GM23338 (cell line): ENCODE measurements around the gene NLRC4. TPM values are rescaled to one million over a fixed set of nuclear protein-coding genes. Genes with fewer than 3 reads are reported as not detected.

Experiments
- ATAC-seq: fragments of 200-7000 bp; cut with Tn5 transposase; 3 replicates; pipeline ENCODE4 v1.9.1; 2020
- DNase-seq: peaks from one replicate; pipeline ENCODE4 v3.0.0-alpha.2; 2015; ENCODE audit warnings: low spot score
- H2AFZ ChIP-seq: fragments of 200-600 bp; sonication (generic); 2 replicates; pipeline ENCODE4 v1.8.0; 2016; ENCODE audit warnings: antibody characterized with exemption, mild to moderate bottlenecking, moderate library complexity
- H3F3A ChIP-seq: fragments of 200-600 bp; sonication (generic); replicated peaks from 2 replicates; pipeline ENCODE4 v1.8.0; 2017; ENCODE audit warnings: antibody characterized with exemption, mixed run types, low read depth
- H3K27ac ChIP-seq: fragments of 200-600 bp; sonication (generic); 2 replicates; pipeline ENCODE4 v1.6.1; 2016; ENCODE audit warnings: low read depth
- H3K27me3 ChIP-seq: fragments of 200-600 bp; sonication (generic); 2 replicates; pipeline ENCODE4 v1.8.0; 2016; ENCODE audit warnings: mild to moderate bottlenecking, mixed run types, moderate library complexity; ENCODE audit not compliant: insufficient read depth
- H3K36me3 ChIP-seq: fragments of 200-600 bp; sonication (generic); 2 replicates; pipeline ENCODE4 v1.8.0; 2016; ENCODE audit warnings: mild to moderate bottlenecking; ENCODE audit not compliant: insufficient read depth
- H3K4me1 ChIP-seq: fragments of 200-600 bp; sonication (generic); 2 replicates; pipeline ENCODE4 v1.8.0; 2016; ENCODE audit warnings: mild to moderate bottlenecking, moderate library complexity; ENCODE audit not compliant: insufficient read depth
- H3K4me2 ChIP-seq: fragments of 200-600 bp; sonication (generic); 2 replicates; pipeline ENCODE4 v1.7.1; 2017; ENCODE audit warnings: mixed run types
- H3K4me3 ChIP-seq: fragments of 200-600 bp; sonication (generic); 2 replicates; pipeline ENCODE4 v1.6.1; 2016; ENCODE audit warnings: mixed run types
- H3K79me2 ChIP-seq: fragments of 200-600 bp; sonication (generic); replicated peaks from 2 replicates; pipeline ENCODE4 v1.8.0; 2017; ENCODE audit warnings: mild to moderate bottlenecking; ENCODE audit not compliant: insufficient read depth
- H3K9me2 ChIP-seq: fragments of 200-600 bp; sonication (generic); 2 replicates; pipeline ENCODE4 v1.8.0; 2017; ENCODE audit not compliant: insufficient read depth
- H4K20me1 ChIP-seq: fragments of 200-600 bp; sonication (generic); replicated peaks from 2 replicates; pipeline ENCODE4 v1.8.0; 2017; ENCODE audit warnings: mild to moderate bottlenecking; ENCODE audit not compliant: insufficient read depth
- H3K27ac Mint-ChIP-seq: 2 replicates; pipeline ENCODE4 v1.8.0; 2020; ENCODE audit warnings: inconsistent platforms, mild to moderate bottlenecking, moderate library complexity, mixed read lengths
- H3K27me3 Mint-ChIP-seq: 3 replicates; pipeline ENCODE4 v1.8.0; 2022; ENCODE audit warnings: low read depth, mild to moderate bottlenecking, moderate library complexity, mixed read lengths, inconsistent platforms; ENCODE audit not compliant: insufficient read depth, poor library complexity
- H3K36me3 Mint-ChIP-seq: 3 replicates; pipeline ENCODE4 v1.8.0; 2021; ENCODE audit warnings: low read depth, mild to moderate bottlenecking, inconsistent platforms, moderate library complexity, mixed read lengths
- H3K4me1 Mint-ChIP-seq: 3 replicates; pipeline ENCODE4 v1.8.0; 2020; ENCODE audit warnings: mild to moderate bottlenecking, inconsistent platforms, mixed read lengths
- H3K4me3 Mint-ChIP-seq: 3 replicates; pipeline ENCODE4 v1.8.0; 2021; ENCODE audit warnings: moderate library complexity, mild to moderate bottlenecking, inconsistent platforms, mixed read lengths
- H3K9me3 Mint-ChIP-seq: 3 replicates; pipeline ENCODE4 v1.8.0; 2020; ENCODE audit warnings: moderate library complexity, mild to moderate bottlenecking, inconsistent platforms, mixed read lengths
- EZH2 ChIP-seq: fragments of 200-600 bp; sonication (generic); IDR thresholded peaks from one replicate; pipeline ENCODE4 v1.8.0; 2017; ENCODE audit warnings: antibody characterized with exemption, mild to moderate bottlenecking, low read depth; ENCODE audit not compliant: unreplicated experiment
- NANOG ChIP-seq: IDR thresholded peaks from 2 replicates; pipeline ENCODE4 v1.6.1; 2016; ENCODE audit warnings: antibody characterized with exemption, borderline replicate concordance
- POLR2AphosphoS5 ChIP-seq: IDR thresholded peaks from 2 replicates; pipeline ENCODE4 v1.6.1; 2016; ENCODE audit warnings: antibody characterized with exemption, low read depth
- STAT1 ChIP-seq: IDR thresholded peaks from one replicate; pipeline ENCODE4 v1.6.1; 2016; ENCODE audit warnings: antibody characterized with exemption; ENCODE audit not compliant: unreplicated experiment
- ZNF114 ChIP-seq: fragments of 250-450 bp; sonication (Bioruptor Pico); IDR thresholded peaks from 2 replicates; pipeline ENCODE4 v1.5.0; 2020; ENCODE audit warnings: mild to moderate bottlenecking, moderate library complexity
- ZNF331 ChIP-seq: fragments of 250-450 bp; sonication (Bioruptor Pico); IDR thresholded peaks from 2 replicates; pipeline ENCODE4 v1.5.0; 2020; ENCODE audit warnings: low read depth, mild to moderate bottlenecking, moderate library complexity
- polyA plus RNA-seq: library from polyadenylated mRNA; unstranded; fragments of >200 nt; fragmentation: Nextera tagmentation; extraction: Ambion mirVana; gene quantifications from 2 replicates; pipeline ENCODE4 v1.2.1, GENCODE V29; 2016
- total RNA-seq: library from RNA; depleted of rRNA; stranded (reverse); fragments of >200 nt; shearing (Covaris generic); gene quantifications from 2 replicates; pipeline ENCODE4 v1.2.3, GENCODE V29; 2014
- TF ChIP-seq, protein P1 (sequence below): IDR thresholded peaks from one replicate; pipeline ENCODE4 v1.6.1; 2018; ENCODE audit warnings: antibody characterized with exemption; ENCODE audit not compliant: unreplicated experiment
- TF ChIP-seq, protein P2 (sequence below), 2 experiments: fragments of 200-600 bp in 1 of 2; sonication (generic) in 1 of 2; conservative IDR thresholded peaks; 2 replicates each; pipeline versions ENCODE4 v1.5.1 to v1.6.1; 2016 to 2017; ENCODE audit warnings: antibody characterized with exemption in 2 of 2, low read depth in 2 of 2, mild to moderate bottlenecking in 2 of 2, moderate library complexity in 1 of 2
- TF ChIP-seq, protein P3 (sequence below): IDR thresholded peaks from 2 replicates; pipeline ENCODE4 v1.6.1; 2016; ENCODE audit warnings: antibody characterized with exemption
- TF ChIP-seq, protein P4 (sequence below): fragments of 250-450 bp; sonication (Bioruptor Pico); IDR thresholded peaks from 2 replicates; pipeline ENCODE4 v1.5.0; 2020; ENCODE audit warnings: mild to moderate bottlenecking, moderate library complexity

The NLRC4 gene
- total and polyA plus RNA-seq, 2 experiments from 2014 or later, result 0.50 TPM; not detected in 1

DNA sequence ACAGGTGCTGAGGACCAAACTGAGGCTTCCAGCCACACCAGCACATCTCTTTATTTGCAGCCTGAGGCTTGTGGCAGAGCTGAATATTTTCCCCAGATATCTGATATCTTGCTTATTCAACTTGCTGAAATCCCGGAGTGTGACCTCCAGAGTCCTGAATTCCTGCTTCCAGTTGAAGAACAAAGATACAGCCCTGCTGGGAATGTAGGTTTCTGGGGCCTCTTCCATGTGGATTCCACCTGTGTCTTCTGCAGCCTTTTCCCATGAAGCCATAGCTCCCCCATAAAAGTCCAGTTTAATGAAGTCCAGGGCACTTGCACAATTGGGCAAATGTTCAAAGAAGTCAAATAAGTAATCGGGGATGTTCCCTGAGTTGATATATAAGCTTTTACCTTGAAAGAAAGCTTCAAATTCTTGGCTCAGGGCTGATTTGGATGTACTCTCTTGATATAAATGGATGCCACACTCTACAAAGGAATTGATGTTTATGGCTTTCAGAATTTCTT is 14.9 kb downstream of the NLRC4 start (continued):
- TF ChIP-seq, protein P1, sequence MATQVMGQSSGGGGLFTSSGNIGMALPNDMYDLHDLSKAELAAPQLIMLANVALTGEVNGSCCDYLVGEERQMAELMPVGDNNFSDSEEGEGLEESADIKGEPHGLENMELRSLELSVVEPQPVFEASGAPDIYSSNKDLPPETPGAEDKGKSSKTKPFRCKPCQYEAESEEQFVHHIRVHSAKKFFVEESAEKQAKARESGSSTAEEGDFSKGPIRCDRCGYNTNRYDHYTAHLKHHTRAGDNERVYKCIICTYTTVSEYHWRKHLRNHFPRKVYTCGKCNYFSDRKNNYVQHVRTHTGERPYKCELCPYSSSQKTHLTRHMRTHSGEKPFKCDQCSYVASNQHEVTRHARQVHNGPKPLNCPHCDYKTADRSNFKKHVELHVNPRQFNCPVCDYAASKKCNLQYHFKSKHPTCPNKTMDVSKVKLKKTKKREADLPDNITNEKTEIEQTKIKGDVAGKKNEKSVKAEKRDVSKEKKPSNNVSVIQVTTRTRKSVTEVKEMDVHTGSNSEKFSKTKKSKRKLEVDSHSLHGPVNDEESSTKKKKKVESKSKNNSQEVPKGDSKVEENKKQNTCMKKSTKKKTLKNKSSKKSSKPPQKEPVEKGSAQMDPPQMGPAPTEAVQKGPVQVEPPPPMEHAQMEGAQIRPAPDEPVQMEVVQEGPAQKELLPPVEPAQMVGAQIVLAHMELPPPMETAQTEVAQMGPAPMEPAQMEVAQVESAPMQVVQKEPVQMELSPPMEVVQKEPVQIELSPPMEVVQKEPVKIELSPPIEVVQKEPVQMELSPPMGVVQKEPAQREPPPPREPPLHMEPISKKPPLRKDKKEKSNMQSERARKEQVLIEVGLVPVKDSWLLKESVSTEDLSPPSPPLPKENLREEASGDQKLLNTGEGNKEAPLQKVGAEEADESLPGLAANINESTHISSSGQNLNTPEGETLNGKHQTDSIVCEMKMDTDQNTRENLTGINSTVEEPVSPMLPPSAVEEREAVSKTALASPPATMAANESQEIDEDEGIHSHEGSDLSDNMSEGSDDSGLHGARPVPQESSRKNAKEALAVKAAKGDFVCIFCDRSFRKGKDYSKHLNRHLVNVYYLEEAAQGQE, result no peak
- TF ChIP-seq EZH2, result no peak
- TF ChIP-seq STAT1, result no peak
- TF ChIP-seq, protein P2, sequence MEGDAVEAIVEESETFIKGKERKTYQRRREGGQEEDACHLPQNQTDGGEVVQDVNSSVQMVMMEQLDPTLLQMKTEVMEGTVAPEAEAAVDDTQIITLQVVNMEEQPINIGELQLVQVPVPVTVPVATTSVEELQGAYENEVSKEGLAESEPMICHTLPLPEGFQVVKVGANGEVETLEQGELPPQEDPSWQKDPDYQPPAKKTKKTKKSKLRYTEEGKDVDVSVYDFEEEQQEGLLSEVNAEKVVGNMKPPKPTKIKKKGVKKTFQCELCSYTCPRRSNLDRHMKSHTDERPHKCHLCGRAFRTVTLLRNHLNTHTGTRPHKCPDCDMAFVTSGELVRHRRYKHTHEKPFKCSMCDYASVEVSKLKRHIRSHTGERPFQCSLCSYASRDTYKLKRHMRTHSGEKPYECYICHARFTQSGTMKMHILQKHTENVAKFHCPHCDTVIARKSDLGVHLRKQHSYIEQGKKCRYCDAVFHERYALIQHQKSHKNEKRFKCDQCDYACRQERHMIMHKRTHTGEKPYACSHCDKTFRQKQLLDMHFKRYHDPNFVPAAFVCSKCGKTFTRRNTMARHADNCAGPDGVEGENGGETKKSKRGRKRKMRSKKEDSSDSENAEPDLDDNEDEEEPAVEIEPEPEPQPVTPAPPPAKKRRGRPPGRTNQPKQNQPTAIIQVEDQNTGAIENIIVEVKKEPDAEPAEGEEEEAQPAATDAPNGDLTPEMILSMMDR (conservative IDR thresholded peaks at IDR 0.05; ENCODE audit: low read depth in 2 of 2), result no peak
- TF ChIP-seq NANOG, result no peak
- TF ChIP-seq ZNF114, result no peak

DNA sequence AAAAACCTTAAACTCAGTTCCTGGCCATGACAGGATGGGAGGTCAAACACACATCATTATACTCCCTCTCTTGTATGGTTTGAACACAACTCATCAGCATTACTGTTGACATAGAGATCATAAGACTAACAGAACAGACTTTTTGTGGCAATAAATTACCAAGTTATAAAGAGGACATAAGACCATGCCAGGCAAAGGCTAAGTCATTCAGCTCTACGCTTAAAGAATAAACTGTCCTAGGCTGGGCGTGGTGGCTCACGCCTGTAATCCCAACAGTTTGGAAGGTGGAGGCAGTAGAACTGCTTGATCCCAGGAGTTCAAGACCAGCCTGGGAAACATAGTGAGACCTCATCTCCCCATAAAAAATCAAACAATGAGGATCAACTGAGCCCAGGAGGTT is 16.4 kb downstream of the NLRC4 start:
- H3K27me3 Mint-ChIP-seq, result peaks cover 1% of the 10 kb centered on the region
- no peaks in the 10 kb centered on the region for H3K36me3 ChIP-seq
- no peaks in the 10 kb centered on the region for H3K4me1 ChIP-seq
- H3K79me2 ChIP-seq, result no peaks in the 10 kb centered on the region
- H3K27me3 ChIP-seq, result no peaks in the 10 kb centered on the region
- no peak for ATAC-seq
- H3K9me3 Mint-ChIP-seq, result no peaks in the 10 kb centered on the region; the same call in 2 of the 3 replicates
- no peak overlapping the region for H3K27ac Mint-ChIP-seq
- no peaks in the 10 kb centered on the region for H3K4me1 Mint-ChIP-seq
- no peak for DNase-seq
- no peak overlapping the region for H3K4me3 Mint-ChIP-seq
- H3K4me2 ChIP-seq, result no peak overlapping the region
- H3F3A ChIP-seq, result no peaks in the 10 kb centered on the region
- no peaks in the 10 kb centered on the region for H3K36me3 Mint-ChIP-seq
- no peaks in the 10 kb centered on the region for H3K9me2 ChIP-seq
- H3K27ac ChIP-seq, result no peak overlapping the region
- no peak overlapping the region for H2AFZ ChIP-seq
- no peak overlapping the region for H3K4me3 ChIP-seq
- H4K20me1 ChIP-seq, result no peaks in the 10 kb centered on the region; the same call in 1 of the 2 replicates
- TF ChIP-seq ZNF331 (CRISPR knock-in tag) (no peak), POLR2AphosphoS5 (no peak)
- TF ChIP-seq, protein P3, sequence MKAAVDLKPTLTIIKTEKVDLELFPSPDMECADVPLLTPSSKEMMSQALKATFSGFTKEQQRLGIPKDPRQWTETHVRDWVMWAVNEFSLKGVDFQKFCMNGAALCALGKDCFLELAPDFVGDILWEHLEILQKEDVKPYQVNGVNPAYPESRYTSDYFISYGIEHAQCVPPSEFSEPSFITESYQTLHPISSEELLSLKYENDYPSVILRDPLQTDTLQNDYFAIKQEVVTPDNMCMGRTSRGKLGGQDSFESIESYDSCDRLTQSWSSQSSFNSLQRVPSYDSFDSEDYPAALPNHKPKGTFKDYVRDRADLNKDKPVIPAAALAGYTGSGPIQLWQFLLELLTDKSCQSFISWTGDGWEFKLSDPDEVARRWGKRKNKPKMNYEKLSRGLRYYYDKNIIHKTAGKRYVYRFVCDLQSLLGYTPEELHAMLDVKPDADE, result no peak
- TF ChIP-seq, protein P2 (conservative IDR thresholded peaks at IDR 0.05; ENCODE audit: low read depth in 2 of 2), result no peak
- TF ChIP-seq, protein P4, sequence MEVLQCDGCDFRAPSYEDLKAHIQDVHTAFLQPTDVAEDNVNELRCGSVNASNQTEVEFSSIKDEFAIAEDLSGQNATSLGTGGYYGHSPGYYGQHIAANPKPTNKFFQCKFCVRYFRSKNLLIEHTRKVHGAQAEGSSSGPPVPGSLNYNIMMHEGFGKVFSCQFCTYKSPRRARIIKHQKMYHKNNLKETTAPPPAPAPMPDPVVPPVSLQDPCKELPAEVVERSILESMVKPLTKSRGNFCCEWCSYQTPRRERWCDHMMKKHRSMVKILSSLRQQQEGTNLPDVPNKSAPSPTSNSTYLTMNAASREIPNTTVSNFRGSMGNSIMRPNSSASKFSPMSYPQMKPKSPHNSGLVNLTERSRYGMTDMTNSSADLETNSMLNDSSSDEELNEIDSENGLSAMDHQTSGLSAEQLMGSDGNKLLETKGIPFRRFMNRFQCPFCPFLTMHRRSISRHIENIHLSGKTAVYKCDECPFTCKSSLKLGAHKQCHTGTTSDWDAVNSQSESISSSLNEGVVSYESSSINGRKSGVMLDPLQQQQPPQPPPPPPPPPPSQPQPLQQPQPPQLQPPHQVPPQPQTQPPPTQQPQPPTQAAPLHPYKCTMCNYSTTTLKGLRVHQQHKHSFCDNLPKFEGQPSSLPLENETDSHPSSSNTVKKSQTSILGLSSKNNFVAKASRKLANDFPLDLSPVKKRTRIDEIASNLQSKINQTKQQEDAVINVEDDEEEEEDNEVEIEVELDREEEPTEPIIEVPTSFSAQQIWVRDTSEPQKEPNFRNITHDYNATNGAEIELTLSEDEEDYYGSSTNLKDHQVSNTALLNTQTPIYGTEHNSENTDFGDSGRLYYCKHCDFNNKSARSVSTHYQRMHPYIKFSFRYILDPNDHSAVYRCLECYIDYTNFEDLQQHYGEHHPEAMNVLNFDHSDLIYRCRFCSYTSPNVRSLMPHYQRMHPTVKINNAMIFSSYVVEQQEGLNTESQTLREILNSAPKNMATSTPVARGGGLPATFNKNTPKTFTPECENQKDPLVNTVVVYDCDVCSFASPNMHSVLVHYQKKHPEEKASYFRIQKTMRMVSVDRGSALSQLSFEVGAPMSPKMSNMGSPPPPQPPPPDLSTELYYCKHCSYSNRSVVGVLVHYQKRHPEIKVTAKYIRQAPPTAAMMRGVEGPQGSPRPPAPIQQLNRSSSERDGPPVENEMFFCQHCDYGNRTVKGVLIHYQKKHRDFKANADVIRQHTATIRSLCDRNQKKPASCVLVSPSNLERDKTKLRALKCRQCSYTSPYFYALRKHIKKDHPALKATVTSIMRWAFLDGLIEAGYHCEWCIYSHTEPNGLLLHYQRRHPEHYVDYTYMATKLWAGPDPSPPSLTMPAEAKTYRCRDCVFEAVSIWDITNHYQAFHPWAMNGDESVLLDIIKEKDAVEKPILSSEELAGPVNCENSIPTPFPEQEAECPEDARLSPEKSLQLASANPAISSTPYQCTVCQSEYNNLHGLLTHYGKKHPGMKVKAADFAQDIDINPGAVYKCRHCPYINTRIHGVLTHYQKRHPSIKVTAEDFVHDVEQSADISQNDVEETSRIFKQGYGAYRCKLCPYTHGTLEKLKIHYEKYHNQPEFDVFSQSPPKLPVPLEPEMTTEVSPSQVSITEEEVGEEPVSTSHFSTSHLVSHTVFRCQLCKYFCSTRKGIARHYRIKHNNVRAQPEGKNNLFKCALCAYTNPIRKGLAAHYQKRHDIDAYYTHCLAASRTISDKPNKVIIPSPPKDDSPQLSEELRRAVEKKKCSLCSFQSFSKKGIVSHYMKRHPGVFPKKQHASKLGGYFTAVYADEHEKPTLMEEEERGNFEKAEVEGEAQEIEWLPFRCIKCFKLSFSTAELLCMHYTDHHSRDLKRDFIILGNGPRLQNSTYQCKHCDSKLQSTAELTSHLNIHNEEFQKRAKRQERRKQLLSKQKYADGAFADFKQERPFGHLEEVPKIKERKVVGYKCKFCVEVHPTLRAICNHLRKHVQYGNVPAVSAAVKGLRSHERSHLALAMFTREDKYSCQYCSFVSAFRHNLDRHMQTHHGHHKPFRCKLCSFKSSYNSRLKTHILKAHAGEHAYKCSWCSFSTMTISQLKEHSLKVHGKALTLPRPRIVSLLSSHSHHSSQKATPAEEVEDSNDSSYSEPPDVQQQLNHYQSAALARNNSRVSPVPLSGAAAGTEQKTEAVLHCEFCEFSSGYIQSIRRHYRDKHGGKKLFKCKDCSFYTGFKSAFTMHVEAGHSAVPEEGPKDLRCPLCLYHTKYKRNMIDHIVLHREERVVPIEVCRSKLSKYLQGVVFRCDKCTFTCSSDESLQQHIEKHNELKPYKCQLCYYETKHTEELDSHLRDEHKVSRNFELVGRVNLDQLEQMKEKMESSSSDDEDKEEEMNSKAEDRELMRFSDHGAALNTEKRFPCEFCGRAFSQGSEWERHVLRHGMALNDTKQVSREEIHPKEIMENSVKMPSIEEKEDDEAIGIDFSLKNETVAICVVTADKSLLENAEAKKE (CRISPR knock-in tag), result no peak
